Type B pancreatic cell (in vitro differentiated cells): ENCODE measurements around the gene ACBD7. TPM values are rescaled to one million over a fixed set of nuclear protein-coding genes. Genes with fewer than 3 reads are reported as not detected.

ENCODE experiments used
- DNase-seq: peaks from one replicate; pipeline ENCODE4 v3.0.0; 2021; ENCODE audit warnings: mixed read lengths; ENCODE audit not compliant: unreplicated experiment; ENCODE audit errors: extremely low spot score
- H3K27ac Mint-ChIP-seq: 2 replicates; pipeline ENCODE4 v1.8.0; 2021; ENCODE audit warnings: mild to moderate bottlenecking, mixed read lengths
- H3K27me3 Mint-ChIP-seq: 2 replicates; pipeline ENCODE4 v1.8.0; 2021; ENCODE audit warnings: mixed read lengths
- H3K36me3 Mint-ChIP-seq: 2 replicates; pipeline ENCODE4 v1.8.0; 2021; ENCODE audit warnings: mixed read lengths
- H3K4me1 Mint-ChIP-seq: one replicate; pipeline ENCODE4 v1.8.0; 2021; ENCODE audit warnings: mixed read lengths; ENCODE audit not compliant: unreplicated experiment
- H3K4me3 Mint-ChIP-seq: 2 replicates; pipeline ENCODE4 v1.8.0; 2021; ENCODE audit warnings: mild to moderate bottlenecking, mixed read lengths
- H3K9me3 Mint-ChIP-seq: 2 replicates; pipeline ENCODE4 v1.8.0; 2021; ENCODE audit warnings: mixed read lengths
- total RNA-seq: library from RNA; stranded (reverse); gene quantifications from 2 replicates; pipeline ENCODE4 v1.2.1, GENCODE V29; 2021; ENCODE audit warnings: low replicate concordance
- TF ChIP-seq, protein P1 (sequence below): fragments of 200-600 bp; sonication (generic); conservative IDR thresholded peaks from 2 replicates; pipeline ENCODE4 v1.5.0; 2021; ENCODE audit warnings: antibody characterized with exemption, mild to moderate bottlenecking

ACBD7 gene
- total RNA-seq, 1 donor from 2014 or later, result 4.3 TPM

DNA sequence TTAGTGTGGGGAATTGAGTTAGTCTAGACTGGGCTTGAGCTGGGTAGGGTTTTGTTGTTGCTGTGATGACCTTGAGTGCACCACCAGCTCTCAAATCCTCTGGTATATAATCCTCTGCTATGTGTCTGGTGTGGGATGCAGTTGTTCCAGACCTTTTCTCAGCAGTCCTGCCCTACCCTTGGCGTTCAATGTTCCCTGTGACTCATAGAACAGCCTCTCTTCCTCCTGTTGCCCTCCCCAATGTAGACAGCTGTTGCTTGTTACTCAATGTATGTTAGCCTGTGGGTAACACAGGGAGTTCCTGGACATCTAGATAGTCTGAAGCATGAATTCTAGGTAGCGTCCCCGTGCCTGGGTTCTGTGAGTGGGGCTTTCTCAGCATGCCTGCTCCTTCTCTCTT lies 19.8 kb downstream of the ACBD7 start:
- peaks cover 23% of the 10 kb centered on the region for H3K9me3 Mint-ChIP-seq
- no peaks in the 10 kb centered on the region for H3K4me1 Mint-ChIP-seq
- H3K4me3 Mint-ChIP-seq, result no peak overlapping the region
- DNase-seq, result no peak
- H3K36me3 Mint-ChIP-seq, result no peaks in the 10 kb centered on the region
- TF ChIP-seq, protein P1, sequence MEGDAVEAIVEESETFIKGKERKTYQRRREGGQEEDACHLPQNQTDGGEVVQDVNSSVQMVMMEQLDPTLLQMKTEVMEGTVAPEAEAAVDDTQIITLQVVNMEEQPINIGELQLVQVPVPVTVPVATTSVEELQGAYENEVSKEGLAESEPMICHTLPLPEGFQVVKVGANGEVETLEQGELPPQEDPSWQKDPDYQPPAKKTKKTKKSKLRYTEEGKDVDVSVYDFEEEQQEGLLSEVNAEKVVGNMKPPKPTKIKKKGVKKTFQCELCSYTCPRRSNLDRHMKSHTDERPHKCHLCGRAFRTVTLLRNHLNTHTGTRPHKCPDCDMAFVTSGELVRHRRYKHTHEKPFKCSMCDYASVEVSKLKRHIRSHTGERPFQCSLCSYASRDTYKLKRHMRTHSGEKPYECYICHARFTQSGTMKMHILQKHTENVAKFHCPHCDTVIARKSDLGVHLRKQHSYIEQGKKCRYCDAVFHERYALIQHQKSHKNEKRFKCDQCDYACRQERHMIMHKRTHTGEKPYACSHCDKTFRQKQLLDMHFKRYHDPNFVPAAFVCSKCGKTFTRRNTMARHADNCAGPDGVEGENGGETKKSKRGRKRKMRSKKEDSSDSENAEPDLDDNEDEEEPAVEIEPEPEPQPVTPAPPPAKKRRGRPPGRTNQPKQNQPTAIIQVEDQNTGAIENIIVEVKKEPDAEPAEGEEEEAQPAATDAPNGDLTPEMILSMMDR, result no peak
- no peak overlapping the region for H3K27ac Mint-ChIP-seq
- no peaks in the 10 kb centered on the region for H3K27me3 Mint-ChIP-seq

DNA sequence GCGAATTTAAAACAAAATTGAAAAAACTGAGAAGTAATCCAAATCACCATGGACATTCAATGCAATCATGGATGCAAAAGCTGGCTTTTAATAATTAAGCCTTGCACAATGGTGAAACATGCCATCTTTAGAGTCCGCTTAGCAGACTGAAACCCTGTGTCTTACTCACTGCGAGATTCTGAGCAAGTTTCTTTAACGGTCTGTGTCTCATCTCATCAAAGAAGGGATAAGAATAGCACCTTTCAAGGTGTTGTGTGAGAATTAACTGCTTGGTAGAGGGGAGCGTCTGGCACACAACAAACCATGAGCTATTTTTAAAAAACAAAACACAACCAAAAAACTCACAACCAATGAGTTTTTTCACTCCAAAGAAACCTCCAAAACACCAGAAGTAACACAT lies 21.4 kb downstream of the ACBD7 start:
- Mint-ChIP-seq H3K27ac (no peak overlapping the region), H3K9me3 (peaks cover 15% of the 10 kb centered on the region), H3K4me1 (no peaks in the 10 kb centered on the region), H3K36me3 (no peaks in the 10 kb centered on the region), H3K27me3 (no peaks in the 10 kb centered on the region), H3K4me3 (no peak overlapping the region)
- DNase-seq, result no peak
- TF ChIP-seq, protein P1, result no peak

DNA sequence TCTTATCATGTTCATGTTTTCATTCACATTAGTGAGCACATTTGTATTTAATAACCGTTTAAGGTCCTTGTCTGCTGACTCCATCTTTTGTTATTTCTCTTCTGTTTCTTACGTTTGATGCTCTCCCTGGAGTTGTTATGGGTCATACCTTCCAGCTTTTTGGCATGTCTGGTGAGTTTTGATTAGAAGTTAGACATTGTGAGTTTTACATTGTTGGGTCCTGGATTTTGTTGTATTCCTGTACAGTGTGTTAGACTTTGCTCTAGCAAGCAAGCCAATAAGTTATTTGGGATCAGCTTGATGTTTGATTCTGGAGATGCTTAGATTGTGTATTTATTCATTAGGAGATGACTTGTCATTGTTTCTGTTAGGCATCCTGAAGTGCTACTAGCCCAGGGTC lies 27.9 kb downstream of the ACBD7 start:
- H3K9me3 Mint-ChIP-seq, result peaks cover 14% of the 10 kb centered on the region
- no peaks in the 10 kb centered on the region for H3K27me3 Mint-ChIP-seq
- no peak for DNase-seq
- H3K4me3 Mint-ChIP-seq, result no peak overlapping the region
- H3K36me3 Mint-ChIP-seq, result no peaks in the 10 kb centered on the region
- TF ChIP-seq, protein P1, result no peak
- H3K4me1 Mint-ChIP-seq, result no peaks in the 10 kb centered on the region
- no peak overlapping the region for H3K27ac Mint-ChIP-seq

DNA sequence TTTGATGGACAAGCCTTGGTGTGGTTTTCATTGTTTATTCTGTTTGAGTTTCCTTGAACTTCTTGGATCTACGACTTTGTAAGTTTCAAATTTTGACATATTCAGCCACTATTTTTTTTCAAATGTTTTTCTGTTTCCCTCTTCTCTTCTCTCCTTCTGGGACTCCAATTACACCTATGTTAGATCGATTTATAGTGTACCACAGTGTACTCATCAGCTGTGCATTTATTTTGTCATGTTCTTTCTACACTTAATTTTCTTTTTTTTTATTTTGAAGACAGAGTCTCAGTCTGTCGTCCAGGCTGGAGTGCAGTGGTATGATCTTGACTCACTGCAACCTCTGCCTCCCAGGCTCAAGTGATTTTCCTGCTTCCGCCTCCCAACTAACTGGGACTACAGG lies 28.7 kb downstream of the ACBD7 start:
- no peak overlapping the region for H3K4me3 Mint-ChIP-seq
- no peaks in the 10 kb centered on the region for H3K4me1 Mint-ChIP-seq
- DNase-seq, result no peak
- H3K9me3 Mint-ChIP-seq, result peaks cover 8% of the 10 kb centered on the region
- no peak overlapping the region for H3K27ac Mint-ChIP-seq
- H3K27me3 Mint-ChIP-seq, result no peaks in the 10 kb centered on the region
- no peaks in the 10 kb centered on the region for H3K36me3 Mint-ChIP-seq
- TF ChIP-seq, protein P1, result no peak

DNA sequence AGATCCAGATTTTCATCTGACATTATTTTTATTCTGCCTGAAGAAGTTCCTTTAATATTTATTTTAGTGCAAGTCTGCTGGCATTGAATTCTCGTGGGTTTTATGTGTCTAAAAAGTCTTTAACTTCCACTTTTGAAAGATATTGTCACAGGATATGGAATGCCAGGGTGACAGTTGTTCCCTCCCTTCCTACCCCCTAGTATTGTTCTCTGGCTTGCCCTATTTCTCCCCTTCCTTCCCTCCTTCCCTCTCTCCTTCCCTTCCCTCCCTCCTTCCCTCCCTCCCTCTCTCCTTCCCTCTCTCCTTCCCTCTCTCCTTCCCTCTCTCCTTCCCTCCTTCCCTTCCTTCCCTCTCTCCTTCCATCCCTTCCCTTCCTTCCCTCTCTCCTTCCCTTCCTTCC lies 29.9 kb downstream of the ACBD7 start:
- no peaks in the 10 kb centered on the region for H3K27me3 Mint-ChIP-seq
- no peaks in the 10 kb centered on the region for H3K36me3 Mint-ChIP-seq
- no peak for DNase-seq
- H3K4me3 Mint-ChIP-seq, result no peak overlapping the region
- H3K9me3 Mint-ChIP-seq, result peaks cover 11% of the 10 kb centered on the region
- no peak overlapping the region for H3K27ac Mint-ChIP-seq
- H3K4me1 Mint-ChIP-seq, result no peaks in the 10 kb centered on the region
- TF ChIP-seq, protein P1, result no peak

DNA sequence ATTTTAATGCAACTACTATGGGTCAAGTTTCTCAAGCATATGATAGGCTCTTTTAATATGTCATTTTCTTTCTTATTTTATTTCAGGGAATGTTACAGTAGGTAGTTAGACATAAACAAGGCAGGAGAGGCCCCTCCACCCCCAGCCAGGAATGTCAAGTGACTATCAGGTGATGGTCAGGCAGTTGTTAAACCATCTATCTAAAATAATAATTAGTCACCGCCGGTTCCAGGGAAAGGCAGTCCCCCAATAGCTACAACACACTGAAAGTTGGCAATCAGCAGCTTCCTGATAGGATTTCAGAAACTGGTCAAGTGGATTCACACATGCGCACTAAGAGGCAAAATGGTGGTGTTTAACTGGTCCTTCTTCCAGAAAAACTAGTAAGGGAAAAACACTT lies 35.5 kb downstream of the ACBD7 start:
- H3K4me3 Mint-ChIP-seq, result no peak overlapping the region
- H3K27ac Mint-ChIP-seq, result no peak overlapping the region
- DNase-seq, result no peak

More for the DNA sequence above, 35.5 kb downstream of the ACBD7 start:
- no peaks in the 10 kb centered on the region for H3K36me3 Mint-ChIP-seq
- H3K9me3 Mint-ChIP-seq, result peaks cover 6% of the 10 kb centered on the region
- H3K4me1 Mint-ChIP-seq, result no peaks in the 10 kb centered on the region
- no peaks in the 10 kb centered on the region for H3K27me3 Mint-ChIP-seq
- TF ChIP-seq, protein P1, result no peak
